ENCODE results near the gene MICB.
A peak's percentile ranks its signal among the peaks of the same experiment; 100 is the strongest.

DNA sequence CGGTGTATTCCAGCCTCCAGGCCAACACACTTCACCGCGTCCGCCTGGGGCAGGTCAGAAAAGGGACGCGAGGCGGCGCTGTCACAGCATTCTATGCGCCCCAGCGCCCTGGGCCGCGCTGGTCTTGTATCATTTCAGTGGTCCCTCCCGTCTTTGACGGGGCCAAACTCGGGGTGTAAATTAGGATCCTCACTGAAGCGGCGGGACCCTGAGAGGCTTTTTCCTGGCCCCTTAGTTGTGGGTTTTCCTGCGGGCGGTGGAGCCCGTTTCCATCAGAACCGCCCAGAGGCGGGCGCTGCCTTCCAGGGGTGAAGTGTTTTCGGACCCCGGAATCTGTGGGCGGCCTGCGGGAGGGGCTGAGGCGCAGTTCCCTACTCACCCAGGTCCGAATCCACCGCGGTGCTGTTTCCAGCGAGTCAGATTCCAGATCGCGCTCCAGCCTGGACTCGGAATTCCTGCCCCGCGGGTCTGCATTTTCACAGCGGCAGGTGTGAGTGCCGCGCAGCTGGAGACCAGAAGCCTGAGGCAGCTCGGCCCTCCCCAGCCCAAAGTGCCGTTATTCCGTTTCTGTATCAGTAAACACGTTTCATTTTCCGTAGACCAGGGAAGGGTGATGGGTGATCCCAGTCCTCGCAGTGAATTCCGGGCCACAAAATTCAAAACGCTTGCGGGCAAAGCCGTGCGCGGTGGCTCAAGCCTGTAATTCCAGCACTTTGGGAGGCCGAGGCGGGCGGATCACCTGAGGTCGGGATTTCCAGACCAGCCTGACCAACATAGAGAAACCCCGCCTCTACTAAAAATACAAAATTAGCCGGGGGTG, 3.9 kb upstream of the MICB start:
- TF ChIP-seq, protein P1, sequence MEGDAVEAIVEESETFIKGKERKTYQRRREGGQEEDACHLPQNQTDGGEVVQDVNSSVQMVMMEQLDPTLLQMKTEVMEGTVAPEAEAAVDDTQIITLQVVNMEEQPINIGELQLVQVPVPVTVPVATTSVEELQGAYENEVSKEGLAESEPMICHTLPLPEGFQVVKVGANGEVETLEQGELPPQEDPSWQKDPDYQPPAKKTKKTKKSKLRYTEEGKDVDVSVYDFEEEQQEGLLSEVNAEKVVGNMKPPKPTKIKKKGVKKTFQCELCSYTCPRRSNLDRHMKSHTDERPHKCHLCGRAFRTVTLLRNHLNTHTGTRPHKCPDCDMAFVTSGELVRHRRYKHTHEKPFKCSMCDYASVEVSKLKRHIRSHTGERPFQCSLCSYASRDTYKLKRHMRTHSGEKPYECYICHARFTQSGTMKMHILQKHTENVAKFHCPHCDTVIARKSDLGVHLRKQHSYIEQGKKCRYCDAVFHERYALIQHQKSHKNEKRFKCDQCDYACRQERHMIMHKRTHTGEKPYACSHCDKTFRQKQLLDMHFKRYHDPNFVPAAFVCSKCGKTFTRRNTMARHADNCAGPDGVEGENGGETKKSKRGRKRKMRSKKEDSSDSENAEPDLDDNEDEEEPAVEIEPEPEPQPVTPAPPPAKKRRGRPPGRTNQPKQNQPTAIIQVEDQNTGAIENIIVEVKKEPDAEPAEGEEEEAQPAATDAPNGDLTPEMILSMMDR (conservative IDR thresholded peaks at IDR 0.05; ENCODE audit: low read length) = peak; percentile 91
- no peak for TF ChIP-seq EZH2phosphoT487 (IDR thresholded peaks at IDR 0.05; ENCODE audit: borderline replicate concordance)
